GM19324 (cell line): ENCODE data around the gene ATG5.
A peak's percentile ranks its signal among the peaks of the same experiment; 100 is the strongest.
"Not testable (repeated sequence)": the region's sequence is repeated elsewhere in the genome, so short reads cannot be mapped to it uniquely, and the experiment has no call there.

Experiments used
- ATAC-seq: cut with Tn5 transposase; IDR thresholded peaks from one replicate; pipeline ENCODE4 v1.9.1; 2021; ENCODE audit warnings: mild to moderate bottlenecking, moderate library complexity; ENCODE audit not compliant: unreplicated experiment, low FRiP score

The ATG5 gene

GRCh38 chr6:106264433-106264832 is 61.1 kb downstream of the ATG5 start:
- not testable (repeated sequence) for ATAC-seq

- not testable (repeated sequence) for ATAC-seq
Measured at GRCh38 chr6:106259748-106260147, 65.8 kb downstream of the ATG5 start.

- ATAC-seq = no peak
Measured at GRCh38 chr6:106258726-106259125, 66.8 kb downstream of the ATG5 start.

GRCh38 chr6:106257195-106257594 is 68.4 kb downstream of the ATG5 start:
- no peak for ATAC-seq

GRCh38 chr6:106256201-106256968 is 69.2 kb downstream of the ATG5 start:
- ATAC-seq = no peak

- no peak for ATAC-seq
Measured at GRCh38 chr6:106255306-106255705, 70.3 kb downstream of the ATG5 start.

GRCh38 chr6:106254636-106255035 is 70.9 kb downstream of the ATG5 start:
- ATAC-seq = no peak

GRCh38 chr6:106253731-106254130 is 71.8 kb downstream of the ATG5 start:
- no peak for ATAC-seq

- no peak for ATAC-seq
Measured at GRCh38 chr6:106253172-106253571, 72.4 kb downstream of the ATG5 start.

- no peak for ATAC-seq
Measured at GRCh38 chr6:106252687-106253086, 72.9 kb downstream of the ATG5 start.

GRCh38 chr6:106251531-106252255 is 73.9 kb downstream of the ATG5 start:
- ATAC-seq = not testable (repeated sequence)

GRCh38 chr6:106250953-106251352 is 74.6 kb downstream of the ATG5 start:
- no peak for ATAC-seq

GRCh38 chr6:106249658-106250057 is 75.9 kb downstream of the ATG5 start:
- no peak for ATAC-seq

- ATAC-seq = peak; percentile 26
Measured at GRCh38 chr6:106247733-106248132, 77.8 kb downstream of the ATG5 start.

GRCh38 chr6:106247293-106247692 is 78.3 kb downstream of the ATG5 start:
- ATAC-seq = peak; percentile 62

- ATAC-seq = no peak
Measured at GRCh38 chr6:106244931-106245330, 80.6 kb downstream of the ATG5 start.

- ATAC-seq = no peak
Measured at GRCh38 chr6:106244521-106244920, 81.0 kb downstream of the ATG5 start.

GRCh38 chr6:106243261-106243660 is 82.3 kb downstream of the ATG5 start:
- no peak for ATAC-seq

GRCh38 chr6:106241498-106241897 is 84.1 kb downstream of the ATG5 start:
- no peak for ATAC-seq

GRCh38 chr6:106237286-106237685 is 88.3 kb downstream of the ATG5 start:
- ATAC-seq = no peak

- not testable (repeated sequence) for ATAC-seq
Measured at GRCh38 chr6:106229876-106230445, 95.6 kb downstream of the ATG5 start.
